ENCODE measurements around the gene CCNG2.
A peak's percentile ranks its signal among the peaks of the same experiment; 100 is the strongest.

Gene CCNG2

GRCh38 chr4:77152421-77152820 lies 4.6 kb upstream of the CCNG2 start:
- no peak for TF ChIP-seq CTCF (IDR thresholded peaks at IDR 0.05; ENCODE audit: control extremely low read depth, extremely low read depth, low read depth, missing control alignments)
- ChIA-PET CTCF (interaction anchor here (0.8 to 1.7 kb wide), 5 partner anchors 26 to 76 kb away, joined by 3 to 6 read pairs (median 3); no protein-coding TSS in a partner anchor), POLR2A (interaction anchor here (0.7 kb wide), 1 partner anchor 691 kb away, joined by 4 read pairs; no protein-coding TSS in a partner anchor)
- DNase-seq (ENCODE audit: extremely low spot score), result no peak

- ChIA-PET CTCF (interaction anchor here (0.8 to 1.8 kb wide), 8 partner anchors 12 to 101 kb away, joined by 3 to 6 read pairs (median 3); no protein-coding TSS in a partner anchor), POLR2A (interaction anchor here (0.7 kb wide), 1 partner anchor 691 kb away, joined by 4 read pairs; no protein-coding TSS in a partner anchor)
- TF ChIP-seq CTCF (IDR thresholded peaks at IDR 0.05; ENCODE audit: control extremely low read depth, extremely low read depth, low read depth, missing control alignments), result no peak
- no peak for DNase-seq (ENCODE audit: extremely low spot score)
These were observed 4.0 kb upstream of the CCNG2 start for GRCh38 chr4:77153006-77153405.

GRCh38 chr4:77154065-77154464 lies 2.9 kb upstream of the CCNG2 start:
- DNase-seq (ENCODE audit: extremely low spot score), result no peak
- no peak for TF ChIP-seq CTCF (IDR thresholded peaks at IDR 0.05; ENCODE audit: control extremely low read depth, extremely low read depth, low read depth, missing control alignments)
- POLR2A ChIA-PET, result no interaction called here
- CTCF ChIA-PET, result interaction anchor here (0.9 to 5.6 kb wide), 9 partner anchors 8 to 102 kb away, joined by 3 to 26 read pairs (median 4); no protein-coding TSS in a partner anchor

- CTCF ChIA-PET, result interaction anchor here (1.0 to 5.6 kb wide), 10 partner anchors 9 to 108 kb away, joined by 3 to 26 read pairs (median 4); no protein-coding TSS in a partner anchor
- DNase-seq (ENCODE audit: extremely low spot score), result no peak
- POLR2A ChIA-PET, result no interaction called here
These were observed 2.1 kb upstream of the CCNG2 start for GRCh38 chr4:77154761-77155499.

GRCh38 chr4:77155631-77156452 lies 1.2 kb upstream of the CCNG2 start:
- ChIA-PET CTCF (interaction anchor here (1.0 to 5.6 kb wide), 7 partner anchors 10 to 109 kb away, joined by 3 to 26 read pairs (median 4); no protein-coding TSS in a partner anchor), POLR2A (no interaction called here)
- no peak for DNase-seq (ENCODE audit: extremely low spot score)
- no peak for TF ChIP-seq CTCF (IDR thresholded peaks at IDR 0.05; ENCODE audit: control extremely low read depth, extremely low read depth, low read depth, missing control alignments)

More at GRCh38 chr4:77154761-77155499, 2.1 kb upstream of the CCNG2 start:
- TF ChIP-seq CTCF (IDR thresholded peaks at IDR 0.05; ENCODE audit: control extremely low read depth, extremely low read depth, low read depth, missing control alignments), result no peak

GRCh38 chr4:77156533-77156911 lies 485 bp upstream of the CCNG2 start:
- no peak for TF ChIP-seq CTCF (IDR thresholded peaks at IDR 0.05; ENCODE audit: control extremely low read depth, extremely low read depth, low read depth, missing control alignments)
- ChIA-PET POLR2A (no interaction called here), CTCF (interaction anchor here (1.2 to 5.6 kb wide), 4 partner anchors 10 to 61 kb away, joined by 3 to 26 read pairs (median 16); no protein-coding TSS in a partner anchor)
- peak; percentile 95 for DNase-seq (ENCODE audit: extremely low spot score)
